Neural cell (in vitro differentiated cells): ENCODE measurements around the gene COX17. TPM values are rescaled to one million over a fixed set of nuclear protein-coding genes. Genes with fewer than 3 reads are reported as not detected.

Source experiments
- H2AFZ ChIP-seq: fragments of 200-600, 300-800 bp; sonication (generic), shearing (Covaris generic); 2 replicates; pipeline ENCODE4 v1.6.0; 2014; ENCODE audit warnings: low read depth, mild to moderate bottlenecking, antibody characterized with exemption, low read length, moderate library complexity
- H3F3A ChIP-seq: fragments of 200-600 bp; shearing (Covaris generic); 2 replicates; pipeline ENCODE4 v1.6.1; 2016; ENCODE audit warnings: mild to moderate bottlenecking, moderate library complexity, mixed read lengths, antibody characterized with exemption, low read length; ENCODE audit not compliant: insufficient read depth, poor library complexity, severe bottlenecking
- H3K27ac ChIP-seq: fragments of 200-600, 300-800 bp; sonication (generic), shearing (Covaris generic); 2 replicates; pipeline ENCODE4 v1.5.1; 2014; ENCODE audit warnings: mild to moderate bottlenecking, low read length, moderate library complexity
- H3K27me3 ChIP-seq: fragments of 300-800, 200-600 bp; sonication (generic), shearing (Covaris generic); 2 replicates; pipeline ENCODE4 v1.6.0; 2014; ENCODE audit warnings: mild to moderate bottlenecking, low read depth, low read length, moderate library complexity; ENCODE audit not compliant: insufficient read depth
- H3K36me3 ChIP-seq: fragments of 300-800, 200-600 bp; sonication (generic), shearing (Covaris generic); 2 replicates; pipeline ENCODE4 v1.5.1; 2014; ENCODE audit warnings: mild to moderate bottlenecking, antibody characterized with exemption, low read length, moderate library complexity; ENCODE audit not compliant: insufficient read depth
- H3K4me2 ChIP-seq: fragments of 300-800, 200-600 bp; sonication (generic), shearing (Covaris generic); 2 replicates; pipeline ENCODE4 v1.6.0; 2014; ENCODE audit warnings: mild to moderate bottlenecking, low read length
- H3K4me3 ChIP-seq: fragments of 300-800, 200-600 bp; sonication (generic), shearing (Covaris generic); 2 replicates; pipeline ENCODE4 v1.5.1; 2014; ENCODE audit warnings: mild to moderate bottlenecking, low read length, moderate library complexity
- H3K79me2 ChIP-seq: fragments of 200-600 bp; shearing (Covaris generic); replicated peaks from 2 replicates; pipeline ENCODE4 v1.6.0; 2014; ENCODE audit warnings: mild to moderate bottlenecking, low read length, moderate library complexity; ENCODE audit not compliant: insufficient read depth
- H3K9ac ChIP-seq: fragments of 300-800, 200-600 bp; sonication (generic), shearing (Covaris generic); 2 replicates; pipeline ENCODE4 v1.6.1; 2016; ENCODE audit warnings: mild to moderate bottlenecking, low read length, mixed read lengths
- H3K9me2 ChIP-seq: fragments of 200-600 bp; shearing (Covaris generic); 2 replicates; pipeline ENCODE4 v1.6.1; 2016; ENCODE audit warnings: mild to moderate bottlenecking, low read length, mixed read lengths; ENCODE audit not compliant: insufficient read depth
- H3K9me3 ChIP-seq: fragments of 200-600, 300-800 bp; sonication (generic), shearing (Covaris generic); 2 replicates; pipeline ENCODE4 v1.6.1; 2016; ENCODE audit warnings: mild to moderate bottlenecking, mixed run types, low read length, moderate library complexity, mixed read lengths
- H4K20me1 ChIP-seq: fragments of 200-600 bp; shearing (Covaris generic); 2 replicates; pipeline ENCODE4 v1.6.1; 2016; ENCODE audit warnings: mild to moderate bottlenecking, mixed run types; ENCODE audit not compliant: insufficient read depth
- EP300 ChIP-seq: fragments of 450-650 bp; conservative IDR thresholded peaks from 2 replicates; pipeline ENCODE4 v1.6.1; 2014; ENCODE audit warnings: antibody characterized with exemption, mild to moderate bottlenecking, moderate library complexity; ENCODE audit not compliant: poor library complexity, severe bottlenecking
- EZH2 ChIP-seq: fragments of 200-600, 300-800 bp; shearing (Covaris generic), sonication (generic); IDR thresholded peaks from 2 replicates; pipeline ENCODE4 v1.6.1; 2014; ENCODE audit warnings: antibody characterized with exemption, low read length, borderline replicate concordance, mild to moderate bottlenecking; ENCODE audit not compliant: insufficient read depth, poor library complexity, severe bottlenecking
- MXI1 ChIP-seq: fragments of 450-650 bp; conservative IDR thresholded peaks from 2 replicates; pipeline ENCODE4 v1.6.1; 2014; ENCODE audit warnings: antibody characterized with exemption, mild to moderate bottlenecking; ENCODE audit not compliant: poor library complexity, severe bottlenecking
- POLR2AphosphoS5 ChIP-seq: IDR thresholded peaks from 2 replicates; pipeline ENCODE4 v1.6.1; 2012
- RAD21 ChIP-seq: fragments of 450-650 bp; conservative IDR thresholded peaks from 2 replicates; pipeline ENCODE4 v1.6.1; 2014; ENCODE audit warnings: antibody characterized with exemption, mild to moderate bottlenecking, moderate library complexity
- REST ChIP-seq: IDR thresholded peaks from 2 replicates; pipeline ENCODE4 v1.6.1; 2012; ENCODE audit warnings: borderline replicate concordance
- SMC3 ChIP-seq: fragments of 450-650 bp; conservative IDR thresholded peaks from 2 replicates; pipeline ENCODE4 v1.6.1; 2014; ENCODE audit warnings: antibody characterized with exemption, mild to moderate bottlenecking, moderate library complexity; ENCODE audit not compliant: poor library complexity
- TAF1 ChIP-seq: IDR thresholded peaks from 2 replicates; pipeline ENCODE4 v1.6.1; 2012; ENCODE audit warnings: low read depth
- polyA plus RNA-seq: library from polyadenylated mRNA; depleted of rRNA; stranded (reverse); fragments of >200 nt; gene quantifications from 2 replicates; pipeline ENCODE4 v1.2.3, GENCODE V29; 2014
- TF ChIP-seq, protein P1 (sequence below): fragments of 450-650 bp; IDR thresholded peaks from 2 replicates; pipeline ENCODE4 v1.5.1; 2014; ENCODE audit warnings: antibody characterized with exemption, mild to moderate bottlenecking, moderate library complexity; ENCODE audit not compliant: poor library complexity, severe bottlenecking

The COX17 gene
- polyA plus RNA-seq, 1 donor from 2014 or later, result 49.4 TPM

GRCh38 chr3:119662604-119663373 lies 14.4 kb downstream of the COX17 start:
- H3K36me3 ChIP-seq, result no peaks in the 10 kb centered on the region
- H3K79me2 ChIP-seq, result no peaks in the 10 kb centered on the region
- no peak overlapping the region for H3K4me3 ChIP-seq
- TF ChIP-seq TAF1, result no peak
- no peak for TF ChIP-seq RAD21
- TF ChIP-seq, protein P1, sequence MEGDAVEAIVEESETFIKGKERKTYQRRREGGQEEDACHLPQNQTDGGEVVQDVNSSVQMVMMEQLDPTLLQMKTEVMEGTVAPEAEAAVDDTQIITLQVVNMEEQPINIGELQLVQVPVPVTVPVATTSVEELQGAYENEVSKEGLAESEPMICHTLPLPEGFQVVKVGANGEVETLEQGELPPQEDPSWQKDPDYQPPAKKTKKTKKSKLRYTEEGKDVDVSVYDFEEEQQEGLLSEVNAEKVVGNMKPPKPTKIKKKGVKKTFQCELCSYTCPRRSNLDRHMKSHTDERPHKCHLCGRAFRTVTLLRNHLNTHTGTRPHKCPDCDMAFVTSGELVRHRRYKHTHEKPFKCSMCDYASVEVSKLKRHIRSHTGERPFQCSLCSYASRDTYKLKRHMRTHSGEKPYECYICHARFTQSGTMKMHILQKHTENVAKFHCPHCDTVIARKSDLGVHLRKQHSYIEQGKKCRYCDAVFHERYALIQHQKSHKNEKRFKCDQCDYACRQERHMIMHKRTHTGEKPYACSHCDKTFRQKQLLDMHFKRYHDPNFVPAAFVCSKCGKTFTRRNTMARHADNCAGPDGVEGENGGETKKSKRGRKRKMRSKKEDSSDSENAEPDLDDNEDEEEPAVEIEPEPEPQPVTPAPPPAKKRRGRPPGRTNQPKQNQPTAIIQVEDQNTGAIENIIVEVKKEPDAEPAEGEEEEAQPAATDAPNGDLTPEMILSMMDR, result no peak
- no peak for TF ChIP-seq POLR2AphosphoS5
- TF ChIP-seq REST, result no peak
- TF ChIP-seq EP300, result no peak
- TF ChIP-seq MXI1, result no peak
- no peak for TF ChIP-seq EZH2
- no peak for TF ChIP-seq SMC3
- no peaks in the 10 kb centered on the region for H3K27me3 ChIP-seq
- no peak overlapping the region for H3K4me2 ChIP-seq
- H3K9me3 ChIP-seq, result no peaks in the 10 kb centered on the region
- no peaks in the 10 kb centered on the region for H3K9me2 ChIP-seq
- H3K9ac ChIP-seq, result no peak overlapping the region
- no peak overlapping the region for H3K27ac ChIP-seq
- H3F3A ChIP-seq, result no peaks in the 10 kb centered on the region
- no peak overlapping the region for H2AFZ ChIP-seq
- H4K20me1 ChIP-seq, result no peaks in the 10 kb centered on the region

- Histone ChIP-seq H3K4me3 (no peak within 1 kb of the TSS), H3K9me3 (no peaks in the 10 kb centered on the region), H3K27ac (no peak within 1 kb of the TSS), H3F3A (no peaks in the 10 kb centered on the region), H3K79me2 (no peaks in the 10 kb centered on the region), H3K9ac (no peak within 1 kb of the TSS), H4K20me1 (no peaks in the 10 kb centered on the region), H2AFZ (no peak within 1 kb of the TSS), H3K27me3 (no peaks in the 10 kb centered on the region), H3K36me3 (no peaks in the 10 kb centered on the region), H3K9me2 (no peaks in the 10 kb centered on the region), H3K4me2 (no peak within 1 kb of the TSS)
- no peak for TF ChIP-seq RAD21
These were observed 16.4 kb downstream of the COX17 start, which contains the start of gene POPDC2 for GRCh38 chr3:119660474-119661440. Gene POPDC2 (minus strand): TSS chr3:119660589. CDS start chr3:119660423, 166 bp downstream.
